Gastroesophageal sphincter (tissue), 4 donors: ENCODE measurements around the gene SMCHD1. TPM values are rescaled to one million over a fixed set of nuclear protein-coding genes. Genes with fewer than 3 reads are reported as not detected.

ENCODE experiments used
- ATAC-seq: fragments of 150-250 bp; one replicate; pipeline ENCODE4 v1.9.1; 2016; ENCODE audit warnings: mild to moderate bottlenecking, moderate library complexity
- H3K27ac ChIP-seq, 4 donors: fragments of 200-600 bp; sonication (generic) in 3 of 4; 1 replicate in 3 of 4; 2 replicates in 1 of 4; pipeline ENCODE4 v1.5.1; 2016 to 2019
- H3K27me3 ChIP-seq: fragments of 200-600 bp; sonication (generic); one replicate; pipeline ENCODE4 v1.5.1; 2019
- H3K36me3 ChIP-seq, 2 donors: fragments of 200-600 bp; sonication (generic); one replicate each; pipeline ENCODE4 v1.5.1; 2019; ENCODE audit warnings: control low read depth in 1 of 2
- H3K4me1 ChIP-seq, 3 donors: fragments of 200-600 bp; sonication (generic); 1 replicate in 2 of 3; 2 replicates in 1 of 3; pipeline ENCODE4 v1.5.1; 2016 to 2019; ENCODE audit warnings: control low read depth in 2 of 3
- H3K4me3 ChIP-seq, 2 donors: fragments of 200-600 bp; sonication (generic); one replicate each; pipeline ENCODE4 v1.5.1; 2019; ENCODE audit warnings: mild to moderate bottlenecking in 1 of 2, moderate library complexity in 1 of 2
- H3K9me3 ChIP-seq, 3 donors: fragments of 200-600 bp; sonication (generic); one replicate each; pipeline ENCODE4 v1.5.1; 2017 to 2019; ENCODE audit warnings: control low read depth in 2 of 3
- EP300 ChIP-seq: sonication (generic); formaldehyde crosslinking; IDR thresholded peaks from one replicate; pipeline ENCODE4 v1.6.1; 2017; ENCODE audit warnings: antibody characterized with exemption, mild to moderate bottlenecking
- POLR2A ChIP-seq, 2 donors: fragments of 450-650 bp; IDR thresholded peaks; one replicate each; pipeline ENCODE4 v1.6.1; 2017; ENCODE audit warnings: antibody characterized with exemption in 2 of 2, mild to moderate bottlenecking in 2 of 2, moderate library complexity in 1 of 2
- POLR2AphosphoS5 ChIP-seq: sonication (generic); formaldehyde crosslinking; IDR thresholded peaks from one replicate; pipeline ENCODE4 v1.6.1; 2017; ENCODE audit warnings: antibody characterized with exemption
- WGBS, 2 donors: methylation state at CpG; one replicate each; pipeline ENCODE4 v1.1.5; 2018; ENCODE audit warnings: low coverage in 1 of 2; 5-methylcytosine and 5-hydroxymethylcytosine counted together
- total RNA-seq, 4 donors: library from RNA; depleted of rRNA; stranded (reverse); fragments of >200 nt; gene quantifications; one replicate each; pipeline ENCODE4 v1.1.0, GENCODE V29; 2016
- TF ChIP-seq, protein P1 (sequence below), 4 experiments: fragments of 200-600 bp in 2 of 4; fragments of 450-650 bp in 2 of 4; sonication (generic) in 1 of 4; IDR thresholded peaks; one replicate each; pipeline ENCODE4 v1.5.1; 2017 to 2019; ENCODE audit warnings: antibody characterized with exemption in 4 of 4, mild to moderate bottlenecking in 2 of 4, moderate library complexity in 2 of 4

The SMCHD1 gene
- total RNA-seq, 4 donors from 2014 or later: 49.8 to 85.6 (median 68.0) TPM

- no peak for ATAC-seq
- no peak overlapping the region for H3K4me3 ChIP-seq
- TF ChIP-seq, protein P1, sequence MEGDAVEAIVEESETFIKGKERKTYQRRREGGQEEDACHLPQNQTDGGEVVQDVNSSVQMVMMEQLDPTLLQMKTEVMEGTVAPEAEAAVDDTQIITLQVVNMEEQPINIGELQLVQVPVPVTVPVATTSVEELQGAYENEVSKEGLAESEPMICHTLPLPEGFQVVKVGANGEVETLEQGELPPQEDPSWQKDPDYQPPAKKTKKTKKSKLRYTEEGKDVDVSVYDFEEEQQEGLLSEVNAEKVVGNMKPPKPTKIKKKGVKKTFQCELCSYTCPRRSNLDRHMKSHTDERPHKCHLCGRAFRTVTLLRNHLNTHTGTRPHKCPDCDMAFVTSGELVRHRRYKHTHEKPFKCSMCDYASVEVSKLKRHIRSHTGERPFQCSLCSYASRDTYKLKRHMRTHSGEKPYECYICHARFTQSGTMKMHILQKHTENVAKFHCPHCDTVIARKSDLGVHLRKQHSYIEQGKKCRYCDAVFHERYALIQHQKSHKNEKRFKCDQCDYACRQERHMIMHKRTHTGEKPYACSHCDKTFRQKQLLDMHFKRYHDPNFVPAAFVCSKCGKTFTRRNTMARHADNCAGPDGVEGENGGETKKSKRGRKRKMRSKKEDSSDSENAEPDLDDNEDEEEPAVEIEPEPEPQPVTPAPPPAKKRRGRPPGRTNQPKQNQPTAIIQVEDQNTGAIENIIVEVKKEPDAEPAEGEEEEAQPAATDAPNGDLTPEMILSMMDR (IDR thresholded peaks at IDR 0.05): no peak
- TF ChIP-seq EP300: no peak
- no peak for TF ChIP-seq POLR2A (IDR thresholded peaks at IDR 0.05)
- TF ChIP-seq POLR2AphosphoS5: no peak
- H3K27me3 ChIP-seq: no peaks in the 10 kb centered on the region
- H3K36me3 ChIP-seq: no peaks in the 10 kb centered on the region
- WGBS, 2 donors: 100% methylated on average over 1 of the region's 1 CpG
- no peaks in the 10 kb centered on the region for H3K4me1 ChIP-seq
- no peak overlapping the region for H3K27ac ChIP-seq
- peaks cover 0 to 38% (median 0%) of the 10 kb centered on the region in 3 donors for H3K9me3 ChIP-seq
These were observed 155.9 kb downstream of the SMCHD1 start for GRCh38 chr18:2811416-2811815.

- H3K4me3 ChIP-seq: no peak overlapping the region
- TF ChIP-seq POLR2AphosphoS5: no peak
- TF ChIP-seq, protein P1 (IDR thresholded peaks at IDR 0.05): no peak
- no peak for TF ChIP-seq EP300
- TF ChIP-seq POLR2A (IDR thresholded peaks at IDR 0.05): no peak
- 90 to 100% methylated on average over 2 of the region's 2 CpGs for WGBS, 2 donors
- ATAC-seq: no peak
- H3K27me3 ChIP-seq: no peaks in the 10 kb centered on the region
- no peak overlapping the region for H3K27ac ChIP-seq
- H3K9me3 ChIP-seq: peaks cover 0 to 43% (median 0%) of the 10 kb centered on the region in 3 donors
- H3K4me1 ChIP-seq: no peaks in the 10 kb centered on the region
- no peaks in the 10 kb centered on the region for H3K36me3 ChIP-seq
These were observed 159.4 kb downstream of the SMCHD1 start for GRCh38 chr18:2814928-2815327.

- Histone ChIP-seq H3K9me3 (peaks cover 0 to 26% (median 0%) of the 10 kb centered on the region in 3 donors), H3K4me1 (no peaks in the 10 kb centered on the region), H3K4me3 (no peak overlapping the region), H3K36me3 (no peaks in the 10 kb centered on the region), H3K27me3 (no peaks in the 10 kb centered on the region), H3K27ac (no peak overlapping the region)
- TF ChIP-seq, protein P1 (IDR thresholded peaks at IDR 0.05): no peak
- no peak for TF ChIP-seq POLR2AphosphoS5
- no peak for TF ChIP-seq POLR2A (IDR thresholded peaks at IDR 0.05)
- no peak for TF ChIP-seq EP300
- no peak for ATAC-seq
These were observed 162.8 kb downstream of the SMCHD1 start for GRCh38 chr18:2818281-2818680.

- Histone ChIP-seq H3K4me1 (no peaks in the 10 kb centered on the region), H3K27me3 (no peaks in the 10 kb centered on the region), H3K27ac (no peak overlapping the region), H3K36me3 (no peaks in the 10 kb centered on the region), H3K4me3 (no peak overlapping the region), H3K9me3 (peaks cover 0 to 10% (median 0%) of the 10 kb centered on the region in 3 donors)
- no peak for TF ChIP-seq EP300
- no peak for TF ChIP-seq POLR2A (IDR thresholded peaks at IDR 0.05)
- TF ChIP-seq, protein P1 (IDR thresholded peaks at IDR 0.05): no peak
- no peak for TF ChIP-seq POLR2AphosphoS5
- no peak for ATAC-seq
- WGBS, 2 donors: 94 to 100% methylated on average over 2 of the region's 2 CpGs
These were observed 166.2 kb downstream of the SMCHD1 start for GRCh38 chr18:2821695-2822094.

GRCh38 chr18:2822213-2822921 lies 166.8 kb downstream of the SMCHD1 start:
- Histone ChIP-seq H3K27ac (no peak overlapping the region), H3K9me3 (peaks cover 0 to 10% (median 0%) of the 10 kb centered on the region in 3 donors), H3K36me3 (no peaks in the 10 kb centered on the region), H3K27me3 (no peaks in the 10 kb centered on the region), H3K4me1 (no peaks in the 10 kb centered on the region), H3K4me3 (no peak overlapping the region)
- 80 to 100% methylated on average over 1 to 6 of the region's 6 CpGs for WGBS, 2 donors
- TF ChIP-seq POLR2AphosphoS5 (no peak), EP300 (no peak), POLR2A (IDR thresholded peaks at IDR 0.05) (no peak)
- TF ChIP-seq, protein P1 (IDR thresholded peaks at IDR 0.05): no peak
- no peak for ATAC-seq
